Measurements from ENCODE around the gene NELFA. TPM values are rescaled to one million over a fixed set of nuclear protein-coding genes. Genes with fewer than 3 reads are reported as not detected.

The NELFA gene
- total RNA-seq, 3 donors from 2014 or later = 14.1 to 22.0 (median 18.4) TPM

GRCh38 chr4:1969928-1970723 lies 38.6 kb downstream of the NELFA start:
- TF ChIP-seq CTCF (IDR thresholded peaks at IDR 0.05) (no peak), POLR2AphosphoS5 (IDR thresholded peaks at IDR 0.05) (no peak), POLR2A (IDR thresholded peaks at IDR 0.05) (no peak)
- H3K27me3 ChIP-seq = no peaks in the 10 kb centered on the region
- H3K4me1 ChIP-seq = no peaks in the 10 kb centered on the region
- no peak overlapping the region for H3K27ac ChIP-seq
- intact Hi-C loops (cut with DNase I; ENCODE audit: low total_unique reads) = loop anchor here (5.0 kb wide), 1 partner anchor 1033 kb away; no protein-coding TSS in a partner anchor
- no peaks in the 10 kb centered on the region for H3K36me3 ChIP-seq
- no peaks in the 10 kb centered on the region for H3K9me3 ChIP-seq
- no peak for DNase-seq (ENCODE audit: low spot score in 2 of 2)
- H3K4me3 ChIP-seq = no peak overlapping the region

GRCh38 chr4:1968686-1969295 lies 40.0 kb downstream of the NELFA start:
- H3K27me3 ChIP-seq = no peaks in the 10 kb centered on the region
- no peak for TF ChIP-seq POLR2A (IDR thresholded peaks at IDR 0.05)
- TF ChIP-seq POLR2AphosphoS5 (IDR thresholded peaks at IDR 0.05) = no peak
- no peak for TF ChIP-seq CTCF (IDR thresholded peaks at IDR 0.05)
- DNase-seq (ENCODE audit: low spot score in 2 of 2) = no peak
- no peaks in the 10 kb centered on the region for H3K36me3 ChIP-seq
- H3K4me3 ChIP-seq = no peak overlapping the region
- no peak overlapping the region for H3K27ac ChIP-seq
- no peaks in the 10 kb centered on the region for H3K9me3 ChIP-seq
- no peaks in the 10 kb centered on the region for H3K4me1 ChIP-seq
- intact Hi-C loops (cut with DNase I; ENCODE audit: low total_unique reads) = loop anchor here (5.0 kb wide), 1 partner anchor 1031 kb away; no protein-coding TSS in a partner anchor

DNA sequence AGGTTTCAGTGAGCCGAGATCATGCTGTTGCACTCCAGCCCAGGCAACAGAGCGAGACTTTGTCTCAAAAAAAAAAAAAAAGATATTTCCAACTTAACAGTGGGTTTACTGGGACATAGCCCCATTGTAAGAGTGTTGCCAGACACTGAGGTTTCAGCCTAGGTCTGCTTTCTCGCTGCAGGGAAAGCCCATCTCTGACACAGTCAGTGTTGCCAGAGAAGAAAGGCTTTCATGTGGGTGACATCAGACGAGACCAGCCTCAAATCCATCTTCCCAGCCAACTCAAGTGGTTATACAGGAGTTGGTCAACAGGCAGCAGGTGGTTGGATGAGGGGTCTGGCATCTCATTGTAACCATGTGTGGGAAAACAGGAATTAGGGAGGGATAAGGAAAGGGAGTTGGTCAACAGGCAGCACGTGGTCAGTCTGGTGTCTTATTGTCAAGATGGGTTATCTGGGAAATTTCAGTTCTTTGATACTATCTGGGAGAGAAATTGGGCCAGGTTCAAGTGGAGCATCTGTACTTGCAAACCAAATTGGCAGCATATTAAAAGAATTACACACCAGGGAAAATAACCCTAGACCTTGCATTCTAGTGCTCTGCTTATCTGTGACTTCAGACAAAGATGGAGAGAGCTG lies 41.1 kb downstream of the NELFA start:
- no peaks in the 10 kb centered on the region for H3K4me1 ChIP-seq
- no peaks in the 10 kb centered on the region for H3K36me3 ChIP-seq
- H3K4me3 ChIP-seq = no peak overlapping the region
- DNase-seq (ENCODE audit: low spot score in 2 of 2) = no peak
- intact Hi-C loops (cut with DNase I; ENCODE audit: low total_unique reads) = loop anchor here (5.0 kb wide), 1 partner anchor 1030 kb away; no protein-coding TSS in a partner anchor
- no peaks in the 10 kb centered on the region for H3K9me3 ChIP-seq
- no peaks in the 10 kb centered on the region for H3K27me3 ChIP-seq
- no peak for TF ChIP-seq POLR2AphosphoS5 (IDR thresholded peaks at IDR 0.05)
- TF ChIP-seq POLR2A (IDR thresholded peaks at IDR 0.05) = no peak
- TF ChIP-seq CTCF (IDR thresholded peaks at IDR 0.05) = no peak
- no peak overlapping the region for H3K27ac ChIP-seq

DNA sequence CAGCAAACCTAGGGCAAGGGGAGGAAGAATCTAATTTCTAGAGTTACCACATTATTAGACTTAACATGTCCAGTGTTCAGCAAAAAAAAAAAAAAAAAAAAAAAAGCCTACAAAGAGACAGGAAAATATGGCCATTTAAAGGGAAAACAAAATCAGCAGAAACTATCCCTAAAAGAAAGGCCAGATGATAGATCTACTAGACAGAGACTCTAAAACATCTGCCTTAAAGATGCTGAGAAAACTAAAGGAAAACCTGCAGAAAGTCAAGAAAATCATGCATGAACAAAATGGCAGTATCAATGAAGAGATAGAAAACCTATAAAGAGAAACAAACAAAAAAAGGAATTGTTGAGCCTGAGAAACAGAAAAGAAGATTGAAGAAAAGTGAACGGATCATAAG lies 43.8 kb downstream of the NELFA start:
- Histone ChIP-seq H3K27ac (no peak overlapping the region), H3K27me3 (no peaks in the 10 kb centered on the region), H3K4me3 (no peak overlapping the region), H3K4me1 (no peaks in the 10 kb centered on the region), H3K36me3 (peaks cover 6% of the 10 kb centered on the region), H3K9me3 (no peaks in the 10 kb centered on the region)
- no peak for TF ChIP-seq POLR2AphosphoS5 (IDR thresholded peaks at IDR 0.05)
- TF ChIP-seq POLR2A (IDR thresholded peaks at IDR 0.05) = no peak
- TF ChIP-seq CTCF (IDR thresholded peaks at IDR 0.05) = no peak
- no peak for DNase-seq (ENCODE audit: low spot score in 2 of 2)
- intact Hi-C loops (cut with DNase I; ENCODE audit: low total_unique reads) = loop anchor here (5.0 kb wide), 1 partner anchor 1028 kb away; no protein-coding TSS in a partner anchor

All from breast epithelium (tissue), 4 donors.